Gastroesophageal sphincter (tissue), 3 donors: ENCODE data around the gene SLC6A2.

ENCODE experiments used
- CTCF ChIP-seq, 4 experiments: fragments of 200-600 bp in 2 of 4; fragments of 450-650 bp in 2 of 4; sonication (generic) in 1 of 4; IDR thresholded peaks; one replicate each; pipeline ENCODE4 v1.5.1; 2017 to 2019; ENCODE audit warnings: antibody characterized with exemption in 4 of 4, mild to moderate bottlenecking in 2 of 4, moderate library complexity in 2 of 4
- POLR2AphosphoS5 ChIP-seq: sonication (generic); formaldehyde crosslinking; IDR thresholded peaks from one replicate; pipeline ENCODE4 v1.6.1; 2017; ENCODE audit warnings: antibody characterized with exemption

- TF ChIP-seq CTCF (IDR thresholded peaks at IDR 0.05) (no peak), POLR2AphosphoS5 (no peak)
Measured at GRCh38 chr16:55700961-55701360, 45.2 kb downstream of the SLC6A2 start.
